RWPE1 (cell line): ENCODE results near the gene ZC3H15.

Experiments
- CTCF ChIA-PET: fragments of 350-600 bp; sonication (Branson Sonifier 250); formaldehyde crosslinking; extraction: SDS; loops from one replicate; lab custom pipeline; 2021; lab: Yijun Ruan, JAX
- POLR2A ChIA-PET: fragments of 400-600 bp; formaldehyde crosslinking; extraction: SDS; loops from one replicate; lab custom pipeline; 2020; ENCODE audit warnings: antibody characterized with exemption; ENCODE audit not compliant: low non-redundant PET; lab: Yijun Ruan, JAX
- DNase-seq: peaks from one replicate; pipeline ENCODE4 v3.0.0; 2012; ENCODE audit warnings: low spot score
- H3K27ac ChIP-seq: fragments of 450-650 bp; 2 replicates; pipeline ENCODE4 v1.5.1; 2017
- TF ChIP-seq, protein P1 (sequence below): fragments of 450-650 bp; conservative IDR thresholded peaks from 2 replicates; pipeline ENCODE4 v1.5.1; 2017; ENCODE audit warnings: low read depth, mild to moderate bottlenecking

ZC3H15 gene

DNA sequence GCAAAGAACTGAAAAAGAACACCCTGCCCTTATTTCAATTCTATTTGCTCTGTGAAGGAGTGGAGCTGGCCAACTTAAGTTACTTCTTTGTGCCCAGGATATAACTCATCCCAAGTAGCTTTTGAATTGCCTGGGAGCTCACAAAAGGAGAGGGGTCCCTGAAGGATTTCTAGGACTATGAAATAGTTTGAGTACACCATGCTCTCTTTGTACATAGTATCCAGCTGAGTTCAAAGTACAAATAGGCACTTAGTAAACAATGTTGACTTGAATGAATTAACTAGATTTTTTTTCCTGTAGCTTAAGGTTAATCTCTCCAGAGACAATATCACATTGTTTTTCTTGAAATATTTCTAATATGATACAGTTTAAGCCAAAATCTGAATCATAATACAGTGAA lies 47.7 kb downstream of the ZC3H15 start:
- no peak overlapping the region for H3K27ac ChIP-seq
- POLR2A ChIA-PET, result no interaction called here
- CTCF ChIA-PET, result no interaction called here
- DNase-seq, result no peak
- TF ChIP-seq, protein P1, sequence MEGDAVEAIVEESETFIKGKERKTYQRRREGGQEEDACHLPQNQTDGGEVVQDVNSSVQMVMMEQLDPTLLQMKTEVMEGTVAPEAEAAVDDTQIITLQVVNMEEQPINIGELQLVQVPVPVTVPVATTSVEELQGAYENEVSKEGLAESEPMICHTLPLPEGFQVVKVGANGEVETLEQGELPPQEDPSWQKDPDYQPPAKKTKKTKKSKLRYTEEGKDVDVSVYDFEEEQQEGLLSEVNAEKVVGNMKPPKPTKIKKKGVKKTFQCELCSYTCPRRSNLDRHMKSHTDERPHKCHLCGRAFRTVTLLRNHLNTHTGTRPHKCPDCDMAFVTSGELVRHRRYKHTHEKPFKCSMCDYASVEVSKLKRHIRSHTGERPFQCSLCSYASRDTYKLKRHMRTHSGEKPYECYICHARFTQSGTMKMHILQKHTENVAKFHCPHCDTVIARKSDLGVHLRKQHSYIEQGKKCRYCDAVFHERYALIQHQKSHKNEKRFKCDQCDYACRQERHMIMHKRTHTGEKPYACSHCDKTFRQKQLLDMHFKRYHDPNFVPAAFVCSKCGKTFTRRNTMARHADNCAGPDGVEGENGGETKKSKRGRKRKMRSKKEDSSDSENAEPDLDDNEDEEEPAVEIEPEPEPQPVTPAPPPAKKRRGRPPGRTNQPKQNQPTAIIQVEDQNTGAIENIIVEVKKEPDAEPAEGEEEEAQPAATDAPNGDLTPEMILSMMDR, result no peak

DNA sequence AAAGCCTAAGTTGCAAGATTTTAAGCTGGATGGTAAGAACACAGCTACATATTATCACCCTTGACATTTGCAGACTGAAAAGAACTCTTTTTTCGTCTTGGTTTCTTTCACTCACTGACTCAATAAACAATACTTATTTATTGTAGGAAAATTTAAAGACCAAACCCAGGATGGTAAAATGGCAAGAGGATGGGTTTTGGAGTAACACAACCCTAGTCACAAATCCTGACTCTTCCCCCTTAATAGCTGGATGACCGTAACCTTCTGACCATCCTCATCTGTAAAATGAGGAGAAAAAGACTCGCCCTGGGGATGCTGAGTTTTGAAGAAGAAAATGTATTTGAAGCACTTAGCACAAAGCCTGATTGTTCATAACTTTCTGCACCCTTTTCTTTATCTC lies 48.3 kb downstream of the ZC3H15 start:
- TF ChIP-seq, protein P1, result no peak
- ChIA-PET POLR2A (no interaction called here), CTCF (no interaction called here)
- no peak for DNase-seq
- no peak overlapping the region for H3K27ac ChIP-seq

DNA sequence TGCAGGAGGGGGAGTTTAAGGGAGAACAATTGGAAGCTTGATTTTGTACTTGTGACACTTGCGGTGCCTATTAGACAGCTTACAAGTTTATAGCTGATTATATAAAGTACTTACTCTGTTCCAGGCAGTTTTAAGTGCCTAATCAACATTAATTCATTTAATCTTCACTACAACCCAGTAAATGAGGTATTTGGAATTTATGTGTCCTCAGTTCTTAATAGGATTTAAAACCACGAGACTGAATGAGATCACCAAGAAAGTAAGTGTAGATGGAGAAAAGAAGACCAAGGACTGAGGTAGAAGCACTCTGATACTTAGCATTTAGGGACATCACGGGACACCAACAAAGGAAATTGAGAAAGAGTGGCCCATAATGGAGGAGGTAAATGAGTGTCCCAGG lies 49.8 kb downstream of the ZC3H15 start:
- TF ChIP-seq, protein P1, result no peak
- no peak overlapping the region for H3K27ac ChIP-seq
- no peak for DNase-seq
- CTCF ChIA-PET, result interaction anchor here (1.2 kb wide), 1 partner anchor 16 kb away, joined by 3 read pairs; no protein-coding TSS in a partner anchor
- POLR2A ChIA-PET, result no interaction called here

DNA sequence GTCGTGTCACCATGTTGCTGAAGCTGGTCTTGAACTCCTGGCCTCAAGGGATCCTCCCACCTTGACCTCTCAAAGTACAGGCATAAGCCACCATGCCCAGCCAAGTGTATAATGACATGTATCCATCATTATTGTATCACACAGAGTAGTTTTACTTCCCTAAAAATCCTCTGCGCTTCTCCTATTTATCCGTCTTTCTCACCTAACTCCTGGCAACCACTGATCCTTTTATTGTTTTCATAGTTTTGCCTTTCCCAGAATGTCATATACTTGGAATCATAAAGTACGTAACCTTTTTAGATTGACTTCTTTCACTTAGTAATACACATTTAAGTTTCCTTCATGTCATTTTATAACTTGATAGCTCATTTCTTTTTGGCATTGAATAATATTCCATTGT lies 51.0 kb downstream of the ZC3H15 start:
- TF ChIP-seq, protein P1, result no peak
- POLR2A ChIA-PET, result no interaction called here

DNA sequence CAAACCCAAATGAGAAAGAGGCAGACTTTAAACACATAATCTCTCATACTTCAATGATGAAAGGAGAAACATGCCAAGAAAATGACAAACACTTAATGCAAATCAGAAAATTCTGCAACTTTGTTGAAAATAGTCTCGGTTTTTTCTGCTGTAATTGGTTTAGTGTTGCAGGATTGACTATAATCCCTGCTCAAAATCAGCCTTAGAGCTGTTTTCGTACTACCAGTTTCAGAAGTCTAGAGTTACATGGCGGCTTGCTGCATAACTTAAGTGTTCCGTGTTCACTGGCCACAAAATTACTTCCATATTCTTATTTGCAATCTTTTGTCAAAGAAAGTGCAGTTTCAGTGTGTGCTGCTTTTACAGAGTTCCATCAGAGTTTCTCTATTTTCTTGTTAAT lies 54.9 kb downstream of the ZC3H15 start:
- CTCF ChIA-PET, result interaction anchor here (0.5 kb wide), 1 partner anchor 37 kb away, joined by 3 read pairs; no protein-coding TSS in a partner anchor

More for the DNA sequence above, 51.0 kb downstream of the ZC3H15 start:
- no peak overlapping the region for H3K27ac ChIP-seq
- DNase-seq, result no peak
- CTCF ChIA-PET, result interaction anchor here (1.2 kb wide), 1 partner anchor 18 kb away, joined by 3 read pairs; no protein-coding TSS in a partner anchor

GRCh38 chr2:186542002-186542401 lies 55.9 kb downstream of the ZC3H15 start:
- H3K27ac ChIP-seq, result no peak overlapping the region
- DNase-seq, result no peak
- TF ChIP-seq, protein P1, result no peak
- POLR2A ChIA-PET, result no interaction called here
- CTCF ChIA-PET, result no interaction called here

More for the DNA sequence above, 54.9 kb downstream of the ZC3H15 start:
- no peak overlapping the region for H3K27ac ChIP-seq
- POLR2A ChIA-PET, result no interaction called here
- TF ChIP-seq, protein P1, result no peak
- no peak for DNase-seq
